K562 (cell line): ENCODE measurements around the gene SRGAP2C. TPM values are rescaled to one million over a fixed set of nuclear protein-coding genes. Genes with fewer than 3 reads are reported as not detected.
"Not testable (repeated sequence)": the region's sequence is repeated elsewhere in the genome, so short reads cannot be mapped to it uniquely, and the experiment has no call there.

Source experiments
- ATAC-seq: fragments of 200-7000 bp; cut with Tn5 transposase; 3 replicates; pipeline ENCODE4 v1.9.1; 2020; ENCODE audit warnings: moderate library complexity
- BruUV-seq: library from RNA; stranded (reverse); fragments of 400-500 nt; replicated peaks from 2 replicates; lab custom pipeline; 2021; lab: Mats Ljungman, UMichigan
- CTCF ChIA-PET: fragments of 300-600 bp; formaldehyde crosslinking; extraction: SDS; loops from one replicate; lab custom pipeline; 2021; ENCODE audit warnings: low intra/inter-chr PET ratio; lab: Yijun Ruan, JAX
- POLR2A ChIA-PET: fragments of 300-600, 350-650 bp; sonication (Branson Sonifier 250); formaldehyde crosslinking; extraction: SDS; loops from one replicate; lab custom pipeline; 2021; ENCODE audit warnings: antibody characterized with exemption, inconsistent platforms; lab: Yijun Ruan, JAX
- DNase-seq, 4 experiments: peaks; one replicate each; pipeline versions ENCODE4 v3.0.0 to v3.0.0-alpha.2; 2011 to 2018; ENCODE audit warnings: low spot score in 3 of 4, mixed read lengths in 3 of 4; ENCODE audit errors: extremely low read depth in 1 of 4
- FAIRE-seq: peaks from 2 replicates; lab custom pipeline; 2011; peaks lifted over from hg19 to GRCh38; lab: Jason Lieb, UNC
- H2AFZ ChIP-seq: 2 replicates; pipeline ENCODE4 v1.6.0; 2011; ENCODE audit warnings: low read depth, low read length, control low read depth, inconsistent platforms
- H3K27ac ChIP-seq: fragments of 200-600 bp; 3 replicates; pipeline ENCODE4 v1.8.0; 2011; ENCODE audit warnings: low read depth, mild to moderate bottlenecking, control low read depth, inconsistent platforms, low read length, moderate library complexity, mixed read lengths; ENCODE audit errors: extremely low read depth
- H3K27me3 ChIP-seq, 2 experiments: fragments of 300-600 bp in 1 of 2; 2 replicates in 1 of 2; 3 replicates in 1 of 2; pipeline versions ENCODE4 v1.6.0 to v1.8.0; 2011; ENCODE audit warnings: inconsistent platforms in 2 of 2, low read length in 2 of 2, mild to moderate bottlenecking in 1 of 2, mixed read lengths in 1 of 2, moderate library complexity in 1 of 2; ENCODE audit not compliant: control insufficient read depth in 2 of 2, insufficient read depth in 2 of 2
- H3K36me3 ChIP-seq: fragments of 300-600 bp; 3 replicates; pipeline ENCODE4 v1.8.0; 2011; ENCODE audit warnings: mild to moderate bottlenecking, low read length, inconsistent platforms; ENCODE audit not compliant: control insufficient read depth, insufficient read depth
- H3K4me1 ChIP-seq, 2 experiments: fragments of 200-600 bp in 1 of 2; replicated peaks in 1 of 2; 2 replicates in 1 of 2; 3 replicates in 1 of 2; pipeline versions ENCODE4 v1.5.1 to v1.8.0; 2011; ENCODE audit warnings: inconsistent platforms in 2 of 2, low read length in 2 of 2, mild to moderate bottlenecking in 1 of 2, mixed read lengths in 1 of 2, moderate library complexity in 1 of 2; ENCODE audit not compliant: control insufficient read depth in 2 of 2, insufficient read depth in 2 of 2
- H3K4me2 ChIP-seq: 2 replicates; pipeline ENCODE4 v1.6.1; 2011; ENCODE audit warnings: low read length, control low read depth, inconsistent platforms, mixed read lengths; ENCODE audit not compliant: insufficient read depth
- H3K4me3 ChIP-seq: fragments of 200-600 bp; sonication (generic), shearing (Covaris generic); 2 replicates; pipeline ENCODE4 v1.5.1; 2016; ENCODE audit warnings: control low read depth, inconsistent platforms
- H3K79me2 ChIP-seq: fragments of 200-600 bp; 3 replicates; pipeline ENCODE4 v1.8.0; 2011; ENCODE audit warnings: low read length, inconsistent platforms; ENCODE audit not compliant: control insufficient read depth, insufficient read depth
- H3K9ac ChIP-seq, 2 experiments: 2 replicates each; pipeline versions ENCODE4 v1.6.0 to v1.6.1; 2011; ENCODE audit warnings: low read depth in 2 of 2, low read length in 2 of 2, control low read depth in 1 of 2, inconsistent platforms in 1 of 2, mild to moderate bottlenecking in 1 of 2, mixed read lengths in 1 of 2; ENCODE audit not compliant: insufficient read depth in 1 of 2
- H3K9me1 ChIP-seq: one replicate; pipeline ENCODE4 v1.6.0; 2011; ENCODE audit warnings: inconsistent platforms, mild to moderate bottlenecking, low read length, moderate library complexity; ENCODE audit not compliant: control insufficient read depth, insufficient read depth
- H3K9me3 ChIP-seq: replicated peaks from 2 replicates; pipeline ENCODE4 v1.5.1; 2011; ENCODE audit warnings: low read depth, low read length, inconsistent platforms; ENCODE audit not compliant: control insufficient read depth, insufficient read depth
- H4K20me1 ChIP-seq: replicated peaks from 2 replicates; pipeline ENCODE4 v1.6.1; 2011; ENCODE audit warnings: low read length, inconsistent platforms, mixed read lengths; ENCODE audit not compliant: control insufficient read depth, insufficient read depth
- FOSL1 ChIP-seq: fragments of 200-800 bp; sonication (Bioruptor generic); conservative IDR thresholded peaks from 2 replicates; pipeline ENCODE4 v1.6.1; 2016; ENCODE audit warnings: missing genetic modification characterization, missing compliant biosample characterization
- MBD2 ChIP-seq: sonication (generic); IDR thresholded peaks from 2 replicates; pipeline ENCODE4 v1.6.1; 2016; ENCODE audit warnings: low read depth, borderline replicate concordance
- TEAD4 ChIP-seq, 2 experiments: sonication (generic) in 1 of 2; formaldehyde crosslinking in 1 of 2; IDR thresholded peaks; 2 replicates each; pipeline versions ENCODE4 v1.6.1 to v1.8.0; 2012 to 2022; ENCODE audit warnings: borderline replicate concordance in 1 of 2, inconsistent platforms in 1 of 2, low read length in 1 of 2, mild to moderate bottlenecking in 1 of 2, missing genetic modification reagents in 1 of 2
- WGBS: fragments of 100-300 bp; shearing (Covaris generic); methylation state at CpG from one replicate; pipeline ENCODE4 v1.1.6; 2016; ENCODE audit warnings: low coverage, mixed read lengths; ENCODE audit not compliant: insufficient coverage; ENCODE audit errors: missing lambda C conversion rate; 5-methylcytosine and 5-hydroxymethylcytosine counted together
- in situ Hi-C: fragments of 300-500 bp; cut with MboI; formaldehyde crosslinking; loops from 4 replicates; pipeline ENCODE4 v1.15.0; 2018; ENCODE audit warnings: inconsistent platforms, mixed read lengths
- intact Hi-C: fragments of 100-400 bp; cut with micrococcal nuclease; formaldehyde crosslinking; loops from 2 replicates; pipeline ENCODE4 v1.14.2; 2022
- polyA plus RNA-seq, 8 experiments: library from polyadenylated mRNA; depleted of rRNA in 4 of 8; stranded (reverse) in 5 of 8; unstranded in 3 of 8; fragments of >200 nt; fragmentation: Nextera tagmentation in 2 of 8; fragmentation: Illumina TruSeq in 1 of 8; extraction: Ambion mirVana in 2 of 8; extraction: Trizol in 1 of 8; gene quantifications; 2 replicates each; pipeline versions ENCODE4 v1.2.1 to v1.2.3, GENCODE V29; 2011 to 2014; ENCODE audit warnings: inconsistent platforms in 1 of 8, missing spikeins in 1 of 8
- total RNA-seq, 7 experiments: library from RNA; depleted of rRNA in 6 of 7; stranded (reverse); fragments of >200 nt in 6 of 7; fragmentation: Illumina TruSeq in 2 of 7; extraction: Trizol in 2 of 7; gene quantifications; 2 replicates each; pipeline versions ENCODE4 v1.2.1 to v1.2.3, GENCODE V29; 2011 to 2021; ENCODE audit warnings: low replicate concordance in 1 of 7

SRGAP2C gene
- total and polyA plus RNA-seq, 9 of the 15 experiments (the other 6 are each of a cell fraction or from before 2014, with no cell fraction given): 5.0 to 21.1 (median 7.7) TPM

DNA sequence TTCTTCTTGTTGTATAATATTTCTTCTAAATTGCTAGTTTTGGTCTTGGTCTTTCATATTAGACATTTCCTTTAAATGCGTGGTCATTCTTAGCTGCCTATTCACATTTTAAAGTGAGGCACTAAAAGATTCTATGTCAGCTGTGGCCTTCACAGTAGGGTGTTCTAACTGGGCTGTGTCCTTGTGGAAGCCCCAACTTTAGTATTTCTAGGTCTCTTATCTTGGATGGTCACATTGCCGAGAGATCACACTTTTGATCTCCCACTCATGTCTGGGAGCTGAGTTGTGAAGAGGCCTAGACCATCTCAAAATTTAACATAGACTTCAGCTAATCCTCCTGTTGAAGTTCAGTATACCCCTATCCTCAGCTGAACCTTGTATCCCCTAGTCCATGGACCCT, 185.2 kb downstream of the SRGAP2C start:
- BruUV-seq; H3K4me3 ChIP-seq; H3K36me3 ChIP-seq; intact Hi-C loops; H3K27me3 ChIP-seq; H3K9ac ChIP-seq; POLR2A ChIA-PET; H3K9me3 ChIP-seq; CTCF ChIA-PET; in situ Hi-C loops; H3K79me2 ChIP-seq; H3K27ac ChIP-seq; H3K4me2 ChIP-seq; H4K20me1 ChIP-seq; H3K9me1 ChIP-seq; H3K4me1 ChIP-seq; H2AFZ ChIP-seq; TF ChIP-seq TEAD4 (CRISPR knock-in tag; IDR thresholded peaks at IDR 0.05; ENCODE audit: borderline replicate concordance): not testable (repeated sequence)
- WGBS: 0% methylated on average over 1 of the region's 2 CpGs
- FAIRE-seq (peak; percentile 70), DNase-seq (peak in 1 of 4 experiments; percentile 72), ATAC-seq (peak; percentile 94)
- TF ChIP-seq MBD2 (0 out of 2 replicates have a peak, but pooled peaks have one; percentile 28), TEAD4 (IDR thresholded peaks at IDR 0.05; ENCODE audit: low read length) (0 out of 2 replicates have a peak, but pooled peaks have one; percentile 8)

DNA sequence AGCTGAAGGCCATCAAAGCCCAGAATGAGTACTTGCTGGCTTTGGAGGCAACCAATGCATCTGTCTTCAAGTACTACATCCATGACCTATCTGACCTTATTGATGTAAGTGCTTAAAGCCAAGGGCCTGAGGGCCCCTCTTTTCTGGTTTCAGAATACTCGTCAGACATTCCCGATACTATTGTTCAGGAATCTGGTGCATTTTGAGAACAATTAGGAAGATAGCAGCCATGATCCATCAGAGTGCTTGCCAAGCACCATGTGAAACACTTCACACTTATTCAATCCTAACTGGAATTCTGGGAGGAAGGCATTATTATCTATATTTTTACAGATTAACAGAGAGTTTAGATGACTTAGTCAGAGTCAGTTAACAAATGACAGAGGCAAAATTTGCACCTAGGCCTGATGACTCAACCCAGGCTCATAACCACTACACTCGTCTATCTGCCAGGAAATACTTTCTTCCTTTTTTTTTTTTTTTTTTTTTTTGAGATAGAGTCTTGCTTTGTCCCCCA, 190.1 kb downstream of the SRGAP2C start:
- in situ Hi-C loops, H3K9ac ChIP-seq, H3K4me2 ChIP-seq, DNase-seq, intact Hi-C loops, H3K79me2 ChIP-seq, H4K20me1 ChIP-seq, H3K9me3 ChIP-seq, H3K9me1 ChIP-seq, H3K36me3 ChIP-seq, H3K4me3 ChIP-seq, BruUV-seq, H3K27me3 ChIP-seq, POLR2A ChIA-PET, H3K4me1 ChIP-seq, H3K27ac ChIP-seq, CTCF ChIA-PET, H2AFZ ChIP-seq, FAIRE-seq: not testable (repeated sequence)
- WGBS: 89% methylated on average over 2 of the region's 3 CpGs
- TF ChIP-seq FOSL1 (tag): peak; percentile 64
- ATAC-seq: peak; percentile 27; the same call in 1 of the 3 replicates

DNA sequence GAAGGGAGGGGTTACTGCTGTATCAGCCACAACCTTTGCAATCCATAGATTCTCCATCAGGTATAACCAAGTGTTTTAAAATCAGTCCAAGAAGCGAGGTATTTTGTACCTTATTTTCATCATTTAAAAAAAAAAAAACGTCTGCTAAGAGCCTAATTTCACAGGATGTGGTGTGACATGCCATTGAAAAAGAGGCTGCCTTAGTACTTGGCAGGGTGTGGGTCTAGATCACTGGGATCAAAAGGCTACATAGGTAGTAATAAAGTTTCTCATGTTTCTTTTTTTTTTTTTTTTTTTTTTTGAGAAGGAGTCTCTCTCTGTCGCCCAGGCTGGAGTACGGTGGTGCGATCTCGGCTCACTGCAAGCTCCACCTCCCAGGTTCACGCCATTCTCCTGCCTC, 192.2 kb downstream of the SRGAP2C start:
- H3K36me3 ChIP-seq, H3K4me1 ChIP-seq, H3K79me2 ChIP-seq, intact Hi-C loops, CTCF ChIA-PET, BruUV-seq, H3K27me3 ChIP-seq, POLR2A ChIA-PET, H3K9ac ChIP-seq, H3K9me1 ChIP-seq, DNase-seq, H3K27ac ChIP-seq, H4K20me1 ChIP-seq, ATAC-seq, in situ Hi-C loops, H3K4me2 ChIP-seq, H2AFZ ChIP-seq, H3K9me3 ChIP-seq, H3K4me3 ChIP-seq, FAIRE-seq: not testable (repeated sequence)
- 100% methylated on average over 1 of the region's 7 CpGs for WGBS
